IMR-90 (cell line): Measurements from ENCODE around the gene CHGA. TPM values are rescaled to one million over a fixed set of nuclear protein-coding genes. Genes with fewer than 3 reads are reported as not detected.

ENCODE experiments used
- ATAC-seq: fragments of 200-7000 bp; cut with Tn5 transposase; 2 replicates; pipeline ENCODE4 v1.9.1; 2020; ENCODE audit warnings: low read depth, mild to moderate bottlenecking, moderate library complexity
- BruUV-seq: library from RNA; stranded (reverse); fragments of 400-500 nt; replicated peaks from 2 replicates; lab custom pipeline; 2021; lab: Mats Ljungman, UMichigan
- CTCF ChIA-PET: fragments of 300-600 bp; formaldehyde crosslinking; extraction: SDS; loops from one replicate; lab custom pipeline; 2021; ENCODE audit warnings: antibody characterized with exemption; lab: Yijun Ruan, JAX
- POLR2A ChIA-PET: fragments of 300-600 bp; sonication (Branson Sonifier 250); formaldehyde crosslinking; loops from one replicate; lab custom pipeline; 2022; ENCODE audit warnings: antibody characterized with exemption; ENCODE audit not compliant: unreplicated experiment; lab: Charles Lee
- DNase-seq: peaks from one replicate; pipeline ENCODE4 v3.0.0; 2013
- H2AFZ ChIP-seq: replicated peaks from 2 replicates; pipeline ENCODE3; 2013; ENCODE audit warnings: low read length, mild to moderate bottlenecking; ENCODE audit not compliant: poor library complexity
- H2AK5ac ChIP-seq: 2 replicates; pipeline ENCODE4 v1.6.1; 2013; ENCODE audit warnings: low read depth, low read length, inconsistent platforms
- H2AK9ac ChIP-seq: replicated peaks from 2 replicates; pipeline ENCODE3; 2013; ENCODE audit warnings: mild to moderate bottlenecking, low read depth, low read length, moderate library complexity; ENCODE audit not compliant: poor library complexity
- H2BK120ac ChIP-seq: 2 replicates; pipeline ENCODE4 v1.6.1; 2013; ENCODE audit warnings: low read depth, low read length, inconsistent platforms
- H2BK15ac ChIP-seq: 3 replicates; pipeline ENCODE4 v1.6.1; 2013; ENCODE audit warnings: low read depth, low read length, inconsistent platforms
- H2BK20ac ChIP-seq: 2 replicates; pipeline ENCODE4 v1.6.1; 2013; ENCODE audit warnings: low read depth, mild to moderate bottlenecking, inconsistent platforms, low read length, moderate library complexity
- H2BK5ac ChIP-seq: 2 replicates; pipeline ENCODE4 v1.6.1; 2013; ENCODE audit warnings: mild to moderate bottlenecking, low read depth, low read length, inconsistent platforms; ENCODE audit not compliant: poor library complexity, severe bottlenecking
- H3K14ac ChIP-seq: replicated peaks from 2 replicates; pipeline ENCODE4 v1.6.1; 2013; ENCODE audit warnings: low read depth, low read length, inconsistent platforms
- H3K18ac ChIP-seq: 2 replicates; pipeline ENCODE4 v1.6.1; 2013; ENCODE audit warnings: low read depth, low read length, control low read depth
- H3K23ac ChIP-seq: 2 replicates; pipeline ENCODE4 v1.6.1; 2013; ENCODE audit warnings: low read depth, low read length, inconsistent platforms
- H3K27ac ChIP-seq: 2 replicates; pipeline ENCODE4 v1.5.1; 2013; ENCODE audit warnings: mild to moderate bottlenecking, control low read depth, low read length; ENCODE audit not compliant: insufficient read depth
- H3K27me3 ChIP-seq: 2 replicates; pipeline ENCODE4 v1.6.1; 2013; ENCODE audit warnings: low read length; ENCODE audit not compliant: control insufficient read depth, insufficient read depth
- H3K36me3 ChIP-seq: 2 replicates; pipeline ENCODE4 v1.6.1; 2013; ENCODE audit warnings: low read length, mixed read lengths; ENCODE audit not compliant: control insufficient read depth, insufficient read depth
- H3K4ac ChIP-seq: 2 replicates; pipeline ENCODE4 v1.6.1; 2013; ENCODE audit warnings: low read depth, low read length, inconsistent platforms
- H3K4me1 ChIP-seq: 2 replicates; pipeline ENCODE4 v1.6.1; 2013; ENCODE audit warnings: low read length, mixed read lengths; ENCODE audit not compliant: control insufficient read depth, insufficient read depth
- H3K4me2 ChIP-seq: 2 replicates; pipeline ENCODE4 v1.6.1; 2013; ENCODE audit warnings: low read depth, mild to moderate bottlenecking, control low read depth, low read length, moderate library complexity
- H3K4me3 ChIP-seq: 2 replicates; pipeline ENCODE4 v1.5.1; 2013; ENCODE audit warnings: low read depth, mild to moderate bottlenecking, control low read depth, low read length, moderate library complexity; ENCODE audit not compliant: insufficient read depth
- H3K56ac ChIP-seq: 2 replicates; pipeline ENCODE4 v1.6.1; 2013; ENCODE audit warnings: low read length, inconsistent platforms; ENCODE audit not compliant: insufficient read depth; ENCODE audit errors: extremely low read depth
- H3K79me1 ChIP-seq, 2 experiments: 2 replicates each; pipeline ENCODE4 v1.6.1; 2013; ENCODE audit warnings: low read length in 2 of 2, inconsistent platforms in 1 of 2, low read depth in 1 of 2
- H3K9ac ChIP-seq: 2 replicates; pipeline ENCODE4 v1.6.1; 2013; ENCODE audit warnings: low read depth, low read length, control low read depth
- H3K9me1 ChIP-seq: 2 replicates; pipeline ENCODE4 v1.6.1; 2013; ENCODE audit warnings: low read length, inconsistent platforms; ENCODE audit not compliant: insufficient read depth
- H3K9me3 ChIP-seq: 2 replicates; pipeline ENCODE4 v1.6.1; 2013; ENCODE audit warnings: low read length; ENCODE audit not compliant: control insufficient read depth, insufficient read depth
- H4K20me1 ChIP-seq: 2 replicates; pipeline ENCODE4 v1.6.1; 2013; ENCODE audit warnings: low read length, inconsistent platforms; ENCODE audit not compliant: insufficient read depth
- H4K5ac ChIP-seq: 2 replicates; pipeline ENCODE4 v1.6.1; 2013; ENCODE audit warnings: mild to moderate bottlenecking, low read depth, low read length, control low read depth
- H4K8ac ChIP-seq, 2 experiments: 2 replicates each; pipeline ENCODE4 v1.6.1; 2013; ENCODE audit warnings: low read depth in 2 of 2, low read length in 2 of 2, control low read depth in 1 of 2, inconsistent platforms in 1 of 2
- H4K91ac ChIP-seq: 2 replicates; pipeline ENCODE4 v1.6.1; 2013; ENCODE audit warnings: low read depth, low read length, inconsistent platforms; ENCODE audit not compliant: insufficient read depth
- BHLHE40 ChIP-seq: fragments of 150-350 bp; IDR thresholded peaks from 2 replicates; pipeline ENCODE4 v1.6.1; 2016; ENCODE audit warnings: mild to moderate bottlenecking, low read depth, low read length
- CTCF ChIP-seq: conservative IDR thresholded peaks from 2 replicates; pipeline ENCODE4 v1.5.1; 2012; ENCODE audit warnings: mild to moderate bottlenecking, low read depth, low read length, improper control_type of control experiment
- FOS ChIP-seq: fragments of 150-350 bp; IDR thresholded peaks from 2 replicates; pipeline ENCODE4 v1.6.1; 2016; ENCODE audit warnings: low read depth, low read length
- RAD21 ChIP-seq: IDR thresholded peaks from 2 replicates; pipeline ENCODE4 v1.6.1; 2012; ENCODE audit warnings: low read length, improper control_type of control experiment
- SMC3 ChIP-seq: fragments of 150-350 bp; IDR thresholded peaks from 2 replicates; pipeline ENCODE4 v1.6.1; 2016; ENCODE audit warnings: low read depth, mild to moderate bottlenecking, antibody characterized with exemption, low read length, moderate library complexity
- WGBS, 2 experiments: methylation state at CpG; one replicate each; pipeline versions ENCODE4 v1.1.5 to v1.1.7; 2013; ENCODE audit warnings: missing lambda C conversion rate in 2 of 2; ENCODE audit not compliant: insufficient read length in 1 of 2; ENCODE audit errors: extremely low coverage in 2 of 2; 5-methylcytosine and 5-hydroxymethylcytosine counted together
- dilution Hi-C: fragments of 300-500 bp; cut with HindIII; formaldehyde crosslinking; loops from one replicate; pipeline ENCODE4 v1.14.3; 2018; ENCODE audit warnings: low sequenced_read_pairs; ENCODE audit not compliant: unreplicated experiment
- in situ Hi-C: fragments of 300-500 bp; cut with MboI; formaldehyde crosslinking; loops from 3 replicates; pipeline ENCODE4 v1.14.3; 2019; ENCODE audit warnings: low sequenced_read_pairs, inconsistent platforms, mixed read lengths
- intact Hi-C: fragments of 100-400 bp; cut with micrococcal nuclease; formaldehyde crosslinking; loops from 2 replicates; pipeline ENCODE4 v1.10.0; 2022
- polyA plus RNA-seq, 3 experiments: library from polyadenylated mRNA; depleted of rRNA; stranded (reverse); fragments of >200 nt; gene quantifications; 2 replicates each; pipeline ENCODE4 v1.2.3, GENCODE V29; 2012; ENCODE audit warnings: low replicate concordance in 1 of 3
- total RNA-seq: library from RNA; depleted of rRNA; stranded (reverse); fragments of >200 nt; gene quantifications from 2 replicates; pipeline ENCODE4 v1.2.3, GENCODE V29; 2012
- TF ChIP-seq, protein P1 (sequence below): fragments of 150-350 bp; IDR thresholded peaks from 2 replicates; pipeline ENCODE4 v1.6.1; 2016; ENCODE audit warnings: low read depth, mild to moderate bottlenecking, low read length, moderate library complexity, borderline replicate concordance

The CHGA gene
- total and polyA plus RNA-seq, 2 of the 4 experiments (the other 2 are of a cell fraction), result not detected

DNA sequence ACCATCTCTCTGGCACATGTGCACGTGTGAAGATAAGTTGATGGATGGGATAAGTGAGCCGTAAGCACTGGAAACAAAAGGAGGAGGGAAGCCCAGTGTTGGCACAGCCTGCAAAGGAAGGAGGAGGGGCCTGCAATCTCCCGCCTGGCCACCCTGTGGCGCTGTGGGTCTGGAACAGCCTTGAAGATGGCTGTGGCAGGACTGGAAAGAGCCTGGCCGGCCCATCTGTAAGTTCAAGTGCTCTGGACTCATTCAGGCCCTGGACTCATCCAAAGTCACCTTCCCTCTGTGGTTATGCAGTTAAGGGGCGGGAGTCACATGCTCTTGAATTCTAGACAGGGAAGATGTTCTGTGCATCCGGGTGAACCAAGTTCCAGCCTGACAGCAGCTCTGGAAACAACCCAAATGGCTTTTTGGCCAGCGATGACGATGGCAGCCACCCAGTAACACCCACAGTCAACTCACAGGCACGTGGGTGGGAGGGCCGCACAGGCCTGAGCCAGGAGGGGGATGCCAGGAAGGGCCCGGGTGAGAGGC is 50.4 kb downstream of the CHGA start:
- H3K36me3 ChIP-seq, result no peaks in the 10 kb centered on the region
- peaks cover 6% of the 10 kb centered on the region; the same call in 1 of the 2 replicates for H3K9me3 ChIP-seq
- TF ChIP-seq BHLHE40 (no peak), SMC3 (peak; percentile 60), CTCF (peak; percentile 60), FOS (no peak), RAD21 (peak; percentile 66)
- TF ChIP-seq, protein P1, sequence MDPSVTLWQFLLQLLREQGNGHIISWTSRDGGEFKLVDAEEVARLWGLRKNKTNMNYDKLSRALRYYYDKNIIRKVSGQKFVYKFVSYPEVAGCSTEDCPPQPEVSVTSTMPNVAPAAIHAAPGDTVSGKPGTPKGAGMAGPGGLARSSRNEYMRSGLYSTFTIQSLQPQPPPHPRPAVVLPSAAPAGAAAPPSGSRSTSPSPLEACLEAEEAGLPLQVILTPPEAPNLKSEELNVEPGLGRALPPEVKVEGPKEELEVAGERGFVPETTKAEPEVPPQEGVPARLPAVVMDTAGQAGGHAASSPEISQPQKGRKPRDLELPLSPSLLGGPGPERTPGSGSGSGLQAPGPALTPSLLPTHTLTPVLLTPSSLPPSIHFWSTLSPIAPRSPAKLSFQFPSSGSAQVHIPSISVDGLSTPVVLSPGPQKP, result no peak
- WGBS, 2 experiments, result 27% methylated on average over 3 of the region's 12 CpGs; no CpG with 5 or more reads in 1 of the 2 experiments
- ATAC-seq (peak; percentile 68), DNase-seq (peak; percentile 53)
- H3K79me1 ChIP-seq, result no peaks in the 10 kb centered on the region
- ChIA-PET POLR2A (no interaction called here), CTCF (no interaction called here)
- H2BK20ac ChIP-seq, result no peak overlapping the region
- H3K14ac ChIP-seq, result no peak overlapping the region; the same call in 1 of the 2 replicates
- no peak overlapping the region for H3K4ac ChIP-seq
- H4K5ac ChIP-seq, result no peak overlapping the region
- no peak overlapping the region for H2BK5ac ChIP-seq
- H3K27me3 ChIP-seq, result peaks cover 2% of the 10 kb centered on the region; the same call in 1 of the 2 replicates
- BruUV-seq, result no TSS peak
- peak overlapping the region; percentile 15 for H2AFZ ChIP-seq
- no peak overlapping the region for H2BK15ac ChIP-seq
- H4K91ac ChIP-seq, result no peak overlapping the region
- no peak overlapping the region for H2AK5ac ChIP-seq
- H4K20me1 ChIP-seq, result no peaks in the 10 kb centered on the region
- in situ Hi-C loops, result no loop called here
- H3K9me1 ChIP-seq, result no peaks in the 10 kb centered on the region
- no peak overlapping the region for H2BK120ac ChIP-seq
- H3K4me1 ChIP-seq, result no peaks in the 10 kb centered on the region; the same call in 1 of the 2 replicates
- intact Hi-C loops, result no loop called here
- H3K9ac ChIP-seq, result no peak overlapping the region
- dilution Hi-C loops, result no loop called here
- no peak overlapping the region for H3K27ac ChIP-seq
- no peak overlapping the region for H3K23ac ChIP-seq
- no peak overlapping the region for H3K18ac ChIP-seq
- H2AK9ac ChIP-seq, result peak overlapping the region; percentile 47
- no peak overlapping the region for H4K8ac ChIP-seq
- no peak overlapping the region for H3K4me2 ChIP-seq
- no peak overlapping the region for H3K56ac ChIP-seq
- no peak overlapping the region for H3K4me3 ChIP-seq
